SK-N-SH (cell line): ENCODE results near the gene KCNQ2.

Experiments used
- EP300 ChIP-seq, 2 experiments: IDR thresholded peaks; 2 replicates each; pipeline versions ENCODE4 v1.4.0 to v1.6.1; 2012; ENCODE audit warnings: borderline replicate concordance in 1 of 2, low read depth in 1 of 2, low read length in 1 of 2
- MAX ChIP-seq: IDR thresholded peaks from 2 replicates; pipeline ENCODE4 v1.4.0; 2012; ENCODE audit warnings: low read depth
- RAD21 ChIP-seq: IDR thresholded peaks from 2 replicates; pipeline ENCODE4 v1.6.1; 2012; ENCODE audit warnings: mild to moderate bottlenecking, low read length
- REST ChIP-seq: IDR thresholded peaks from 2 replicates; pipeline ENCODE4 v1.6.1; 2012; ENCODE audit warnings: mild to moderate bottlenecking, low read depth, low read length, moderate library complexity
- RFX5 ChIP-seq: IDR thresholded peaks from 2 replicates; pipeline ENCODE4 v1.6.1; 2012; ENCODE audit warnings: mild to moderate bottlenecking, improper control_type of control experiment, low read length

GRCh38 chr20:63469019-63469712, 3.3 kb downstream of the KCNQ2 start:
- TF ChIP-seq RFX5: no peak
- TF ChIP-seq EP300 (IDR thresholded peaks at IDR 0.05; ENCODE audit: borderline replicate concordance in 1 of 2, low read depth in 1 of 2, low read length in 1 of 2): no peak
- TF ChIP-seq RAD21: no peak
- no peak for TF ChIP-seq MAX
- TF ChIP-seq REST: no peak
